DMS53 treated with DMSO at 0.1 percent for 48 hours (cell line): Measurements from ENCODE around the gene PRDM2.
"Not testable (repeated sequence)": the region's sequence is repeated elsewhere in the genome, so short reads cannot be mapped to it uniquely, and the experiment has no call there.

Source experiments
- DNase-seq: peaks from one replicate; lab custom pipeline; 2025; ENCODE audit not compliant: unreplicated experiment; lab: John Stamatoyannopoulos, UW

Gene PRDM2, protein sequence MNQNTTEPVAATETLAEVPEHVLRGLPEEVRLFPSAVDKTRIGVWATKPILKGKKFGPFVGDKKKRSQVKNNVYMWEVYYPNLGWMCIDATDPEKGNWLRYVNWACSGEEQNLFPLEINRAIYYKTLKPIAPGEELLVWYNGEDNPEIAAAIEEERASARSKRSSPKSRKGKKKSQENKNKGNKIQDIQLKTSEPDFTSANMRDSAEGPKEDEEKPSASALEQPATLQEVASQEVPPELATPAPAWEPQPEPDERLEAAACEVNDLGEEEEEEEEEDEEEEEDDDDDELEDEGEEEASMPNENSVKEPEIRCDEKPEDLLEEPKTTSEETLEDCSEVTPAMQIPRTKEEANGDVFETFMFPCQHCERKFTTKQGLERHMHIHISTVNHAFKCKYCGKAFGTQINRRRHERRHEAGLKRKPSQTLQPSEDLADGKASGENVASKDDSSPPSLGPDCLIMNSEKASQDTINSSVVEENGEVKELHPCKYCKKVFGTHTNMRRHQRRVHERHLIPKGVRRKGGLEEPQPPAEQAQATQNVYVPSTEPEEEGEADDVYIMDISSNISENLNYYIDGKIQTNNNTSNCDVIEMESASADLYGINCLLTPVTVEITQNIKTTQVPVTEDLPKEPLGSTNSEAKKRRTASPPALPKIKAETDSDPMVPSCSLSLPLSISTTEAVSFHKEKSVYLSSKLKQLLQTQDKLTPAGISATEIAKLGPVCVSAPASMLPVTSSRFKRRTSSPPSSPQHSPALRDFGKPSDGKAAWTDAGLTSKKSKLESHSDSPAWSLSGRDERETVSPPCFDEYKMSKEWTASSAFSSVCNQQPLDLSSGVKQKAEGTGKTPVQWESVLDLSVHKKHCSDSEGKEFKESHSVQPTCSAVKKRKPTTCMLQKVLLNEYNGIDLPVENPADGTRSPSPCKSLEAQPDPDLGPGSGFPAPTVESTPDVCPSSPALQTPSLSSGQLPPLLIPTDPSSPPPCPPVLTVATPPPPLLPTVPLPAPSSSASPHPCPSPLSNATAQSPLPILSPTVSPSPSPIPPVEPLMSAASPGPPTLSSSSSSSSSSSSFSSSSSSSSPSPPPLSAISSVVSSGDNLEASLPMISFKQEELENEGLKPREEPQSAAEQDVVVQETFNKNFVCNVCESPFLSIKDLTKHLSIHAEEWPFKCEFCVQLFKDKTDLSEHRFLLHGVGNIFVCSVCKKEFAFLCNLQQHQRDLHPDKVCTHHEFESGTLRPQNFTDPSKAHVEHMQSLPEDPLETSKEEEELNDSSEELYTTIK (N-terminal part only)

DNA sequence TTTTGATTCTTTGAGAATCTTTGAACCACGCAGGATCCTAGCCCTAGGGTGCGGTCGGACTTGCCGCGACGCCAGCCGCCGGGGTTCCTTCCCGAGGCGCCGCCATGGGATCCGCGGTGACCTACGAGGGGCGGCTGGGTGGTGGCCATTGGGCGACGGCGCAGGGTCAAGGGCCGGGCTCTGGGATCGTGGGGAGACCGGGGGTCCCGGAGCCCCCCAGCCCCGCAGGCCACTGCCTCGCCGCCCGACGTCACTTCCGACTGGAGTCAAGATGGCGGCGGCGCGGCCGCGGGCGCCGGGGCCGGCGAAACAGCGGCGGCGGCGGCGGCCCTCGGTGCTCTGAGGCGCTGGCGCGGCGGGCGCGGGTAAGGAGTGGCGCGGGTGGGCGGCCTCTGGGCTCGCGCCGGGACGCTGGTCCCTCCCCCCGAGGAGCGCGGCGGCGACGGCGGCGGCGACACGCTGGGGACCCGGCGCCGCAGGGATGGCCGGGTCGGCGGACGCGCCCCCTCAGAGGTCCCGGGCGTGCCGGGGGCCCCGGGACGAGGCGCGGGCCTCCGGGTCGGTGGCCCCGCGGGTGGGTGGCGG, at the start of gene PRDM2:
Gene PRDM2 (plus strand): TSS at position 253 of the 585 bp plus-strand sequence. CDS start 15,418 bp downstream, outside the sequence.
- no peak for DNase-seq

DNA sequence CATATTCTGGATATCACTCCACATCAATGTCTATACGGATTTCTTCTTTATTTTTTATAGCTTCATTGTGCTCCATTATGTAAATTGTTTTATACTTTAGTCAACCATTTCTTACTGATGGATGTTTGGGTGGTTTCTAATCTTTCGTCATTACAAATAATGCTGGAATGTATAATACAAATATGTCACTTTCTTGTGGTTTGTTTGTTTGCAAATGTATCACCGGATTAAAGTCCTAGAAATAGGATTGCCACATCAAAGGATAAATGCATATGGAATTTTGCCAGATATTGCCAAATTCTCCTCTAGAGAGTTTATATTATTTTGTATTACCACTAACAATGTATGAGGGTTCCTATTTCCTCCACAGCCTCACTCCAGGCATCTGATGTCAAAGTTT, 48.7 kb upstream of the PRDM2 start:
- no peak for DNase-seq

DNA sequence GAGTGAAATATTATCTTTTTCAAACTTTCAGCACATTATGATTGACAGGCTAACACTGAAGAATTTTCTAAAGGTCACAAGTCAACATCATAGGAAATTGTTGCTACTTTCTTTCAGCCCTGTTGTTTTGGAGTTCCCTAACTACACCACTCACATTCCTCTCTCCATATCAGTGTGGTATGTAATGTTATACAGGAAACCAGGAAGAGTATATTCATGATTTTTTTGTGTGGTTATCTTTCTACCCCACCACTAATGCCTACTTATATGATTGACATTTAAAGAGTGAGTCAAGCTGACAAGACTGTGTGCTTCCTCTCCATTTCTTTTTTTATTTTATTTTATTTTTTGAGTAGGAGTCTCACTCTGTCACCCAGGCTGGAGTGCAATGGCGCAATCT, 47.8 kb upstream of the PRDM2 start:
- no peak for DNase-seq

DNA sequence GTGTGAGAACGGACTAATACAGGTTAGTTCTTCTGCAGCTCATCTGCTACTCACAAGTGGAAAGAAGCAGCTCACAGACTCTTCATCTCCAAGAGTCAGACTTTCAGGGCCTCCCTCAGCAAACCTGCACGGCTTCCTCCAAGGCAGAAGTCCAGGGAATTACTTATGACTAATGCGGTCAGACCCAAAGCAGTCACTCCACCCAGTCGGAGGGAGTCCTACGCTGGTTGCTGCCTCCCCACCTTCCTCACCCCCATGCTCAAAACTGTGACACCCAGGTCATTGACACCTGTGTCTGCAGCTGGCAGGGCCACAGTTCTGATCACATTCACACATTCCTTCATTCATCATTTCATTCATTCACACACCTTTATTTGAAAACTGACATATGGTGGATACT, 38.4 kb upstream of the PRDM2 start:
- no peak for DNase-seq

DNA sequence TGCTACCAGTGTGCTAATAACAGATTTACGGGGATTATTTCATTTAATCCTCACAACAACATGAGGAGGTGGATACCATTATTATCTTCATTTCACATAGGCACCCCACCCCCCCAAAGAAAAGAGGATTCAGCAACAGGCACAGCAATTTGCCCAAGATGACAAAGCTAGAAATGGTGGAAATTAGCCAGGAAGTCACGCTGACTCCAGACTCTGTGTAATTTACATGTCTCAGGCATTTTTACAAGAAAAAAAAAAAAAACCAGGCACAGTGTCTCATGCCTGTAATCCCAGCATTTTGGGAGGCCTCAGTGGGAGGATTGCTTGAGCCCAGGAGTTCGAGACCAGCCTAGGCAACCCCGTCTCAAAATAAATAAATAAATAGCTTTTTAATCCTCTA, 37.5 kb upstream of the PRDM2 start:
- no peak for DNase-seq

DNA sequence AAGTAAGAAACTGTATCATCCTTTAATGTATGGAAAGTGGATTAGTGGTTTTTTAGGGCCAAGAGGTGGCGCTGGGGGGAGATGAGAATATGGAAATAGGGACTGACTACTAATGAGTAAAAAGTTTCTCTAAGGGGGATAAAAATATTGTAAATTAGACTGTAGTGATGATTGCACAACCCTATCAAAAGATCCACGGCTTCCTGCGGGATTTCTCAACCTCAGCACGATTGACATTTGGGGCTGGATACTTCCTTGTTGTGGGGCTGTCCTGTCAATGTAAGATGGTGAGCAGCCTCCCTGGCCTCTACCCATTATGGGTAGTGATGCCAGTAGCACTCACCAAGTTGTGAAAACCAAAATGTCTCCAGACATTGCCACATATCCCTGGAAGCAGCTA, 36.0 kb upstream of the PRDM2 start:
- no peak for DNase-seq

DNA sequence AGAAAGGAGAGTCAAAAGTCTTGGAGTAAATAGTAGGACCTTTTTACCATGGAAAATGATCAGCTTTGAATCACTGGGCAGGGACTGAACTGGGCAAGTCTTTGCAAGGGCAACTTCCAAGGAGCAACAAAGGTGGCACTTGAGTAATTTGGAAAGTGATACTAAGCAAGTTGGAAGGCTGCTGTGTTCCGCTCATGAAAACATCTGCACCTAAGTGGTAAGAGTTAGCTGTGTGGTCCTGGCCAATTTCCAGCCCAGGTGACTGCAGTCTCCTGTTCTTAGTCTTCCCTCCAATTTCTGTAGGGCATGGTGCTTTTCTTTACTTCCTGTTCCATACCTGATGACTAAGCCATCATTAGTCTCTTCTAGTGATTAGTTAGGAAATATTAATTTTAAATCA, 35.5 kb upstream of the PRDM2 start:
- no peak for DNase-seq

DNA sequence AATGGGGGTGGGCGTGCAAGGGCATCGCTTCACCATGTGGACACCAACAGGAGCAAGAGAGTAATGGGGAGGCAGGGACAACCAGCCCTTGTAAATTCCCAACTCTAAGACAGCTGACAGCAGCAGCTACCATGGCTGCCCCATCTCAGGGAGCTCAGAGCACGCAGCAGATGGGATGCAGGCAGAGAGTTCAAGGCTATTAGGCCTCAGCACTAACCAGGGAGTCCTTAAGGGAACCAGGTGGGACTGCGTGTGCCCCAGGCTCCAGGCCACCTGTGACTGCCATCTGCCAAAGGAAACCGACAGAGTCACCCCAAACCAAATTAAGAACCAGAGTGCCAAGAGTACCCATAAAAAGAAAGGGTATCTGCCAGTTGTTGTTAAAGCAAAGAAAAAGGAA, 33.7 kb upstream of the PRDM2 start:
- no peak for DNase-seq

DNA sequence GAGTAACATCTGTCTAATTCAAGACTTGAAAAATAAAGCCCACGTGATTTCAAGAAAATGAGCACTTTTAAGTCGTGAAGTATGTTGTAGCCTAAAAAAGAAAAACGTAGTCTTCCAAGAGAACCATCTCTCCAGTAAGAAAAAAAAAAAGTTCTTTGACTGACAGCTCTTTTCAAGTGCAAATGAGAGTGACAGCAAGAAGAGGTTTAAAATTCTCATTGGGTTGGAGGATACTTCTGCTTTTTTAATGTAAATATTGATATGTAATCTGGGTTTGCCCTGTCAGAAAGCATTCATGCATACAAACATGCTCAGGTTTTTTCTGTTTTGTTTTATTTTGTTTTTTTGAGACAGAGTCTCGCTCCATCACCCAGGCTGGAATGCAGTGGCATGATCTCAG, 32.3 kb upstream of the PRDM2 start:
- no peak for DNase-seq

DNA sequence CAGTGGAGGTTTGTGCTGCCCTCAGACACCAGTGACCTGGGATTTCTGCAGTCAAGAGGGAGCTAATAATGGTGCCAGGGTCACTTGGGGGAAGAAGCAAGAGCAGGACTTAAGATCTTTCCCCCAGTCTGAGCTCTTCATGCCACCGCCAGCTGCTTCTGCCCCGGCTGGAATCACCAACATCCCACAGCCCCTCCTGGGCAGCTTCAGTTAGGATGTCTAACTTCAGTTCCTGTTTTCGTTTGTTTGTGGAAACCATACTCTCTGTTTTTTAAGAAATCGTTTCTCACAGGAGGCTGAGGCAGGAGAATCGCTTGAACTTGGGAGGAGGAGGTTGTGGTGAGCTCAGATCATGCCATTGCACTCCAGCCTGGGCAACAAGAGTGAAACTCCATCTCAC, 25.6 kb upstream of the PRDM2 start:
- DNase-seq = no peak

DNA sequence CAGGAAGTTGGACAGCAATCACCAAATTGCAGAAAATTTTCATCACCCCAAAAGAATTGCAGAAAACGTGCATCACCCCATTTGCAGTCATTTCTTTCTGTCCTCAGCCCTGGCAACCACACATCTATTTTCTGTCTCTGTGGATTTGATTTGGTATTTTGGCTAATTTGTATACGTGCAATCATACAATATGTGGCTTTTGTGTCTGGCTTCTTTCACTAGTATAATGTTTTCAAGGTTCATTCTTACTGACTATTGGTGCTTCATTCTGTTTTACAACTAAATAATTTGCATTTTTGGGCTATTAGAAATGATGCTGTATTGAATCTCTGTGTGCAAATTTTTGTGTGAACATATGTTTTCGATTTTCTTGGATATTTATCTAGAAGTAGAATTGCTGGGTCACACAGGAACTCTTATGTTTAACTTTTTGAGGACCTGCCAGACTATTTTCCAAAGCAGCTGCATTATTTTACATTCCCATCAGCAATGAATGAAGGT, 24.8 kb upstream of the PRDM2 start:
- DNase-seq = no peak

DNA sequence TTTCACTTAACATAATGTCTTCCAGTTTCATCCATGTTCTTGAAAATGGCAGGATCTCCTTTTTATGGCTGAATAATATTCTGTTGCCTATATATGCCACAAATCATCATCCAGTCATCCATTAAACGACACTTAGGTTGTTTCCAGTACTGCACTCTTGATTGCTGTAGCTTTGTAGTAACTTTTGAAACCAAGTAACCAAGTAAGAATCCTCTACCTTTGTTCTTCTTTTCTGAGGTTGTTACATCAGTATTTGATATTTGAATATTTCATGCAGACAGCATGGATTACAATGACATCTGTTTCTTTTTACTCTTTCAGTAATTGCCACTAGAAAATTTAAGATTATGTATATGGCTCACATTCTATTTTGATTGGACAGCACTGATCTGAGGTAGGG, 22.1 kb upstream of the PRDM2 start:
- no peak for DNase-seq

DNA sequence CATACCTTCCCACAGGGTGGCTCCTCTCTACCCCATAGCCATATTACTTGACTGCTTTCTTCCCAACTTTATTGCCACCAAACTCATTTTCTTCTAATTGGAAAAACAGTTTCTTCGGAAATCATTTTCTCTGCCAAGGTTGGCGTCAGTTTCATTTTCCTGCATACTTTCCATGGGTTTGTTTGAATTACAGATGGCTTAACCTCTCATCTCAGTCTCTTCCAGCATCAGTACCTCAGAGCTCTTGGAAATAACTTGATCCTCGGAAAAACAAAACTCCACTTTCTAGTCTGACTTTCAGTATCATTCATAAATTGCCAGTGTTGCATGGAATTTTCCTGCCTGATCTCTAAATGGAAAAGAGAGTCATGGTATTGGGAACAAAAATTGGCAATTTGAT, 20.3 kb upstream of the PRDM2 start:
- DNase-seq = no peak

DNA sequence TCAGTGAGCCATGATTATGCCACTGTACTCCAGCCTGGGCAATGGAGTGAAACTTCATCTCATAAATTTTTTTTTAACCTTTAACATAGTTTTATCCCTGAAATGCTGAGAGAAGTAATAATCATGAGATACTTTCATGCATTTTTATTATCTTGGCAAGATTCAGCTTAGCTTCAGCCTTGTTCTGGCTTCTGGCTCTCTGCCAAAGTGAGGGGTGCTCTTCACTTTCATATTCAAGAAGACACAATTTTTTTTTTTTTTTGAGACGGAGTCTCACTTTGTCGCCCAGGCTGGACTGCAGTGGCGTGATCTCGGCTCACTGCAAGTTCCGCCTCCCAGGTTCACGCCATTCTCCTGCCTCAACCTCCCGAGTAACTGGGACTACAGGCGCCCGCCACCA, 19.4 kb upstream of the PRDM2 start:
- DNase-seq = not testable (repeated sequence)

DNA sequence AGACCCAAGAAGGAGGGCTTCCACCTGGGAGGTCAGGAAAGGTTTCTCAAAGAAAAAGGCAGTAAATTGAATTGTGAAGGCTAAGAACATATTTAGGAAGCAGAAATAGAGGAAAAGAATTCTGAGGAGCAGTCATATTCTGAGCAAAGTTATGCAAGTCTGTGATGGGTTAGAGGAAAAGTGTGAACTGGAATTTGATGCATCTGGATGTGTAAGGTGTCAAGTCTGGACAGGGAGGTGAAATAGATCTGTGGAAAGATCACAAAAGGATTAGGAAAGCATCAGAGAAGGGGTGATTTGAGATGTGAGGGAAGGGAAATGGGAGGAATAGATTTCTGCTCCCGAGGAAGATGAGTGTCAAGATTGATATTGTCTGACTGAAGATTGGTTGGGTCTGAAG, 18.1 kb upstream of the PRDM2 start:
- DNase-seq = no peak

DNA sequence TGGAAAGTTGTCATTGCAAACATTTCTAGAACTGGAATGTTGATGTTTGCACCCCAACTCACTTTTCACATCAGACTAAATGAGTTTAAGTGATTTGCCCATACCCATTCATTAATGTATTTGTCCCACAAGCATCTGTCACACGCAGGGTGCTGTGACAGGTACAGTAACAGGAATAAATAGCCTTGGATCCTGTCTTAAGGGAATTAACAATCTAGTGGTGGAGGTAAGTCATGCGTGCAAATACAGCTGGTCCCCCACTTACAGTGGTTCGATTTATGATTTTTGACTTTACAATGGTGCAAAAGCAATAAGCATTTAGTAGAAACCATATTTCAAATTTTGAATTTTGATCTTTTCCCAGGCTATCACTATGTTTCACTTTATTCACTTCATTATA, 17.5 kb upstream of the PRDM2 start:
- DNase-seq = no peak

DNA sequence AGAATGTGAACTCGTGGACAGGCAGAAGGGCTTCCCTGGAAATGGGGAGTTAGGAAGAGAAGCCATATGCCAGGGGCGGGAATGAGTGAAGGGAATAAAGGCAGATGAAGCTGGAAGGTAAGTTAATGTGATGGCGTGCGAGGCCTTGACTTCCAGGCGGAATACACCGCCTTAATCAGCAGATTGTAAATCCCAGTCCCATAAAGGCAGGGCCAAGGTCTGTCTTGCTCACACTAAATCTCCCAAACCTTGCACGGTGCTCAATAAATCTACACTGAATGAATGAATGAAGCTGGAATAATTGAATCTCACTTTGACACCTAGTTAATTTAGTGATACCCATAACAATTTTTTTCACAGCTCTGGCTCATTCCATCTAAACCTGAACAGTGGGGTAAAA, 16.8 kb upstream of the PRDM2 start:
- no peak for DNase-seq

DNA sequence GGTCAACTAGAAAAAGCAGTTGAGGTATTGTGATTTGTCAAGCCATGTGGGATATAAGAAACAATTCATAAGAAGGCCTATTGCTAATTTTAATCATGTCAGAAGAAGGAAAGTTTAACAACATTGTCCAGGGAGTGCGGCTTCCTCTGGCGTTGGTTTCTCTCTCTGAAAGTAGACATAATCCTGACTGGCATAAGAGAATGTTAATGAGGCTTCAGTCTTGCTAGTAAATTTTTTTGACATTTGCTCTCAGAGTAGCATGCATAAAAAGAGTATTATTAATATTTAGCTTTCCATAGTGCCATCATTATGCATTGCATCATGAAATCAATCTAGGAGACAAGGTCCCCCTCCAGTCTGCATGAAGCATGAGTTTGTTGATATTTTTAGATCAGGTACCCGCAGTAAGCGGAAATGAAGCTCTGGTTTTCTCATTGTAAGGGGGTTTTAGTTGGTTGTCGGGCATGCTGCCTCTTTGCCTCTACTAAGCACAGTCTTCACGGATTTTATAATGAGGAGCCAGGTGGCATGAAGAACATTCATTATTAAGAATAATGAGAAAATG, 12.8 kb upstream of the PRDM2 start:
- no peak for DNase-seq

DNA sequence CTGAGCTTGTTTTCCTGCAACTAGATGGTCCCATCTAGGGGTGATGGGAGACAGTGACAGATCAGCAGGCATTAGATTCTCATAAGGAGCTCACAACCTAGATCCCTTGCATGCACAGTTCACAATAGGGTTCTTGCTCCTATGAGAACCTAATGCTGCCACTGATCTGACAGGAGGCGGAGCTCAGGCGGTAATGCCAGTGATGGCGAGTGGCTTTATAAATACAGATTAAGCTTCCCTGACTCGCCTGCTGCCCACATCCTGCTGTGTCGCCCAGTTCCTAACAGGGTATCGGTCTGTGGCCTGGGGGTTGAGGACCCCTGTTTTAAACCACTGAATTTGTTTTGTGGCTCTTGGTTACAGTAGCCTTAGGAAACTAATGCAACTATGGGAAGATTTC, 6.9 kb upstream of the PRDM2 start:
- DNase-seq = not testable (repeated sequence)

DNA sequence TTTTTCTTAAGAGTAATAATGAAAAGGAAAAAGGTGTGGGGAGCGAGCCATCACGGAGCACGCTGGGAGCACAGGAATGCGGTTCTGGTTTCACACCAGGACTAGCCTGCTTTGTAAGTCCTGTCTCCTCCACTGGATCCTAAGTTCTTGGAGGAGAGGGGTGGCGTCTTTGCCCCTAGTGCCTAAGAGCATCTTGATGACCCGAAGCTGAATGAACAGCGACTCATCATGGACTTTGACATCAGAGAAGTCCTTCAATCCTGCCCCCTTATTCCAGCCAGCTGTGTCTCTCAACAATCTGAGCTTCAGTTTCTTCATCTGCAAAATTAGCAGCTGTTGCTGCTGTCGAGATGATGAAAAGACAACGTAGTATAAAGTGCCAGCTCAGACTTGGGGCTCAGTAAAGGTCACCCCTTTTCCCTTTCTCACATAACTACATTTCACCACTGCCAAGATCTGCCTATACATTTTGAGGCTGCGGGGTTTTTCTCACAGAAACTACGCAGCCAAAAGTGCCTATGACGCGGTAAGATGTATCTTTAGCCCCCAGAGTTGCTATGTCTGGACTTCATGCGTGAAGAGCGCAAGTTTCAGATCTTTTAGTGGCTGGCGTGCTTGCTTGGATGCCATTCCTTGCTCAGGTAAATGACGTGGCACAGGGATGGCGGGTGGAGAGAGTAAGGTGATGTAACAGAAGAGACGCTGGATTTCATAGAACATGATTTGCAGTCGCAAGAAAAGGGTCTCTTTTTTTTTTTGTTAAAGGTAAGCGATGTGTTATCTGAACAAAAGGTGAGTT, 4.9 kb upstream of the PRDM2 start:
- DNase-seq = no peak
